ENCODE data around the gene CTU1. TPM values are rescaled to one million over a fixed set of nuclear protein-coding genes. Genes with fewer than 3 reads are reported as not detected.

The CTU1 gene
- polyA plus RNA-seq, 1 donor, result 4.1 TPM

DNA sequence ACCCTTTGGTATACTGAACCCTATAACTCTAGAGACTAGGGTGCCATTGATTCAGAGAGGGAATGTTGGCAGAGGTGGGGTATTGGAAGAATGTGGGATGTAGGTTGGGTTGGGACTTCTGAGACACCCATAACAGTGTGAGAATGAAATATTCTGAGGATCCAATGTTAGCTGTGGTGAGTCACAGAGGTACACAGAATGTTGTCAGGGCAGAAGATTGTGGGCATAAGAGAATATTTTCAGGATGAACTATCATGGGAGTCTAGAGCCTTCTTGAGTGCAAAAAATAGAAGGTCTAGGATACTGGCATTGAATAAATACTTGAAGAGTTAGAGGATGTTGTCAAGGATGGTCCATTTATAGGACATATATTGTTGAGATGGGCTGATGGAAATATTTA, 52.3 kb downstream of the CTU1 start:
- H3K4me1 ChIP-seq (ENCODE audit: control insufficient read depth, insufficient read depth, low read length), result no peaks in the 10 kb centered on the region
- no peak overlapping the region for H3K27ac ChIP-seq (ENCODE audit: low read length)
- H3K27me3 ChIP-seq (ENCODE audit: control insufficient read depth, insufficient read depth, low read length), result peaks cover 2% of the 10 kb centered on the region
- no peak overlapping the region for H3K4me3 ChIP-seq (ENCODE audit: low read length)
- no peaks in the 10 kb centered on the region for H3K9me3 ChIP-seq (ENCODE audit: control insufficient read depth, low read depth, low read length)
- no peaks in the 10 kb centered on the region for H3K36me3 ChIP-seq (ENCODE audit: control insufficient read depth, insufficient read depth, low read length)
- no peak for DNase-seq

Other genes with a start within 250 kb of the CTU1 start
- 0.15 TPM for gene KLK2, start 235.0 kb downstream of the CTU1 start, polyA plus RNA-seq
- gene KLK4, start 197.0 kb downstream of the CTU1 start, polyA plus RNA-seq, result not detected
- 1.6 TPM for gene KLK5, start 155.4 kb downstream of the CTU1 start, polyA plus RNA-seq
- gene KLK6, start 138.8 kb downstream of the CTU1 start, polyA plus RNA-seq, result 0.58 TPM
- gene KLK7, start 124.5 kb downstream of the CTU1 start, polyA plus RNA-seq, result 0.42 TPM
- 0.79 TPM for gene KLK8, start 106.8 kb downstream of the CTU1 start, polyA plus RNA-seq
- gene KLK10, start 88.7 kb downstream of the CTU1 start, polyA plus RNA-seq, result 2.3 TPM
- gene KLK11, start 81.8 kb downstream of the CTU1 start, polyA plus RNA-seq, result 10.3 TPM
- gene KLK12, start 73.4 kb downstream of the CTU1 start, polyA plus RNA-seq, result 2.4 TPM
- gene KLK13, start 43.3 kb downstream of the CTU1 start, polyA plus RNA-seq, result 0.45 TPM
- gene KLK14, start 25.5 kb downstream of the CTU1 start, polyA plus RNA-seq, result 0.12 TPM
- gene SIGLEC9, start 16.5 kb upstream of the CTU1 start, polyA plus RNA-seq, result 0.76 TPM
- 1.8 TPM for gene SIGLEC7, start 33.9 kb upstream of the CTU1 start, polyA plus RNA-seq
- gene CD33, start 116.7 kb upstream of the CTU1 start, polyA plus RNA-seq, result 5.4 TPM
- not detected for gene SIGLECL1, start 142.7 kb upstream of the CTU1 start, polyA plus RNA-seq
- gene IGLON5, start 203.2 kb upstream of the CTU1 start, polyA plus RNA-seq, result 3.1 TPM
- gene VSIG10L, start 233.7 kb upstream of the CTU1 start, polyA plus RNA-seq, result 2.2 TPM